K562 (cell line): Measurements from ENCODE around the gene SREBF1. TPM values are rescaled to one million over a fixed set of nuclear protein-coding genes. Genes with fewer than 3 reads are reported as not detected.

ENCODE experiments used
- CREM ChIP-seq: IDR thresholded peaks from 2 replicates; pipeline ENCODE4 v1.6.1; 2014; ENCODE audit warnings: antibody characterized with exemption, low read depth
- CTCFL ChIP-seq: IDR thresholded peaks from 2 replicates; pipeline ENCODE4 v1.6.1; 2011; ENCODE audit warnings: borderline replicate concordance, low read depth, mild to moderate bottlenecking, moderate library complexity, low read length; ENCODE audit not compliant: insufficient read depth, poor library complexity, severe bottlenecking
- ELF4 ChIP-seq: fragments of 450-650 bp; formaldehyde crosslinking; IDR thresholded peaks from 2 replicates; pipeline ENCODE4 v1.4.0; 2022; ENCODE audit warnings: missing genetic modification characterization
- KAT7 ChIP-seq: sonication (generic); formaldehyde crosslinking; IDR thresholded peaks from 2 replicates; pipeline ENCODE4 v1.8.0; 2022; ENCODE audit warnings: missing genetic modification reagents, mild to moderate bottlenecking, borderline replicate concordance
- KDM4B ChIP-seq, 2 experiments: fragments of 450-650 bp in 1 of 2; sonication (generic) in 1 of 2; IDR thresholded peaks; 2 replicates each; pipeline ENCODE4 v1.6.1; 2016 to 2017; ENCODE audit warnings: borderline replicate concordance in 2 of 2, antibody characterized with exemption in 1 of 2, low read depth in 1 of 2, mild to moderate bottlenecking in 1 of 2
- KLF10 ChIP-seq: fragments of 250-450 bp; sonication (Bioruptor Pico); IDR thresholded peaks from 2 replicates; pipeline ENCODE4 v1.6.1; 2021; ENCODE audit warnings: matching md5 sums
- NCOA2 ChIP-seq, 2 experiments: fragments of 450-650 bp; IDR thresholded peaks; 2 replicates each; pipeline ENCODE4 v1.6.1; 2018; ENCODE audit warnings: mild to moderate bottlenecking in 2 of 2, moderate library complexity in 1 of 2; ENCODE audit not compliant: partially characterized antibody in 2 of 2
- SRSF9 ChIP-seq: fragments of 200-400 bp; formaldehyde crosslinking; IDR thresholded peaks from 2 replicates; pipeline ENCODE4 v1.6.1; 2017; ENCODE audit warnings: low read depth, low read length, borderline replicate concordance
- SUPT5H ChIP-seq: fragments of 450-650 bp; IDR thresholded peaks from 2 replicates; pipeline ENCODE4 v1.6.1; 2016
- TRIM24 ChIP-seq, 2 experiments: fragments of 450-650 bp; IDR thresholded peaks; 2 replicates each; pipeline ENCODE4 v1.6.1; 2016
- ZNF766 ChIP-seq: fragments of 200-800 bp; sonication (Bioruptor generic); conservative IDR thresholded peaks from 2 replicates; pipeline ENCODE4 v1.6.1; 2016; ENCODE audit warnings: missing genetic modification characterization, missing compliant biosample characterization
- ZZZ3 ChIP-seq: fragments of 450-650 bp; IDR thresholded peaks from 2 replicates; pipeline ENCODE4 v1.6.1; 2016; ENCODE audit warnings: antibody characterized with exemption, mild to moderate bottlenecking, moderate library complexity
- polyA plus RNA-seq, 8 experiments: library from polyadenylated mRNA; depleted of rRNA in 4 of 8; stranded (reverse) in 5 of 8; unstranded in 3 of 8; fragments of >200 nt; fragmentation: Nextera tagmentation in 2 of 8; fragmentation: Illumina TruSeq in 1 of 8; extraction: Ambion mirVana in 2 of 8; extraction: Trizol in 1 of 8; gene quantifications; 2 replicates each; pipeline versions ENCODE4 v1.2.1 to v1.2.3, GENCODE V29; 2011 to 2014; ENCODE audit warnings: inconsistent platforms in 1 of 8, missing spikeins in 1 of 8
- total RNA-seq, 7 experiments: library from RNA; depleted of rRNA in 6 of 7; stranded (reverse); fragments of >200 nt in 6 of 7; fragmentation: Illumina TruSeq in 2 of 7; extraction: Trizol in 2 of 7; gene quantifications; 2 replicates each; pipeline versions ENCODE4 v1.2.1 to v1.2.3, GENCODE V29; 2011 to 2021; ENCODE audit warnings: low replicate concordance in 1 of 7
- TF ChIP-seq, protein P1 (sequence below): sonication (generic); formaldehyde crosslinking; IDR thresholded peaks from 2 replicates; pipeline ENCODE4 v1.8.1; 2023; ENCODE audit warnings: missing genetic modification reagents, mild to moderate bottlenecking, borderline replicate concordance

Gene SREBF1
- total and polyA plus RNA-seq, 9 of the 15 experiments (the other 6 are each of a cell fraction or from before 2014, with no cell fraction given), result 1.6 to 169 (median 69.4) TPM

- TF ChIP-seq CTCFL, result peak; percentile 70
- TF ChIP-seq ZNF766, result no peak
- TF ChIP-seq KAT7 (CRISPR knock-in tag), result peak; percentile 62; the same call in 1 of the 2 replicates
- TF ChIP-seq ELF4 (CRISPR knock-in tag), result no peak
- TF ChIP-seq TRIM24 (IDR thresholded peaks at IDR 0.05), result no peak
- no peak for TF ChIP-seq ZZZ3
- TF ChIP-seq, protein P1, sequence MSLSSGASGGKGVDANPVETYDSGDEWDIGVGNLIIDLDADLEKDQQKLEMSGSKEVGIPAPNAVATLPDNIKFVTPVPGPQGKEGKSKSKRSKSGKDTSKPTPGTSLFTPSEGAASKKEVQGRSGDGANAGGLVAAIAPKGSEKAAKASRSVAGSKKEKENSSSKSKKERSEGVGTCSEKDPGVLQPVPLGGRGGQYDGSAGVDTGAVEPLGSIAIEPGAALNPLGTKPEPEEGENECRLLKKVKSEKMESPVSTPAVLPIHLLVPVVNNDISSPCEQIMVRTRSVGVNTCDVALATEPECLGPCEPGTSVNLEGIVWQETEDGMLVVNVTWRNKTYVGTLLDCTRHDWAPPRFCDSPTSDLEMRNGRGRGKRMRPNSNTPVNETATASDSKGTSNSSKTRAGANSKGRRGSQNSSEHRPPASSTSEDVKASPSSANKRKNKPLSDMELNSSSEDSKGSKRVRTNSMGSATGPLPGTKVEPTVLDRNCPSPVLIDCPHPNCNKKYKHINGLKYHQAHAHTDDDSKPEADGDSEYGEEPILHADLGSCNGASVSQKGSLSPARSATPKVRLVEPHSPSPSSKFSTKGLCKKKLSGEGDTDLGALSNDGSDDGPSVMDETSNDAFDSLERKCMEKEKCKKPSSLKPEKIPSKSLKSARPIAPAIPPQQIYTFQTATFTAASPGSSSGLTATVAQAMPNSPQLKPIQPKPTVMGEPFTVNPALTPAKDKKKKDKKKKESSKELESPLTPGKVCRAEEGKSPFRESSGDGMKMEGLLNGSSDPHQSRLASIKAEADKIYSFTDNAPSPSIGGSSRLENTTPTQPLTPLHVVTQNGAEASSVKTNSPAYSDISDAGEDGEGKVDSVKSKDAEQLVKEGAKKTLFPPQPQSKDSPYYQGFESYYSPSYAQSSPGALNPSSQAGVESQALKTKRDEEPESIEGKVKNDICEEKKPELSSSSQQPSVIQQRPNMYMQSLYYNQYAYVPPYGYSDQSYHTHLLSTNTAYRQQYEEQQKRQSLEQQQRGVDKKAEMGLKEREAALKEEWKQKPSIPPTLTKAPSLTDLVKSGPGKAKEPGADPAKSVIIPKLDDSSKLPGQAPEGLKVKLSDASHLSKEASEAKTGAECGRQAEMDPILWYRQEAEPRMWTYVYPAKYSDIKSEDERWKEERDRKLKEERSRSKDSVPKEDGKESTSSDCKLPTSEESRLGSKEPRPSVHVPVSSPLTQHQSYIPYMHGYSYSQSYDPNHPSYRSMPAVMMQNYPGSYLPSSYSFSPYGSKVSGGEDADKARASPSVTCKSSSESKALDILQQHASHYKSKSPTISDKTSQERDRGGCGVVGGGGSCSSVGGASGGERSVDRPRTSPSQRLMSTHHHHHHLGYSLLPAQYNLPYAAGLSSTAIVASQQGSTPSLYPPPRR (CRISPR knock-in tag), result no peak
- no peak for TF ChIP-seq KLF10 (CRISPR knock-in tag)
- TF ChIP-seq KDM4B (IDR thresholded peaks at IDR 0.05; ENCODE audit: borderline replicate concordance in 2 of 2, low read depth in 1 of 2), result no peak
- no peak for TF ChIP-seq NCOA2 (IDR thresholded peaks at IDR 0.05; ENCODE audit: partially characterized antibody in 2 of 2)
- TF ChIP-seq SUPT5H, result peak; percentile 26; the same call in 1 of the 2 replicates
- no peak for TF ChIP-seq CREM
- TF ChIP-seq SRSF9, result no peak
Measured at GRCh38 chr17:17812211-17813054, 24.4 kb downstream of the SREBF1 start (continued).
